H1 (cell line): Measurements from ENCODE around the gene SLC1A2. TPM values are rescaled to one million over a fixed set of nuclear protein-coding genes. Genes with fewer than 3 reads are reported as not detected.

Experiments used
- polyA plus RNA-seq, 7 experiments: library from polyadenylated mRNA; depleted of rRNA in 3 of 7; stranded (reverse) in 5 of 7; unstranded in 2 of 7; fragments of >200 nt in 5 of 7; fragments of 200-250 nt in 2 of 7; gene quantifications; 1 replicate in 5 of 7; 2 replicates in 1 of 7; 4 replicates in 1 of 7; pipeline versions ENCODE4 v1.2.1 to v1.2.3, GENCODE V29; 2011 to 2013; ENCODE audit warnings: missing spikeins in 2 of 7, mixed read lengths in 2 of 7
- total RNA-seq: library from RNA; stranded (reverse); fragmentation: NEBNext Ultra II Directional; extraction: Animal tissue kit (Norgen Biotek cat#: 25700); gene quantifications from 2 replicates; pipeline ENCODE4 v1.2.1, GENCODE V29; 2021
- TF ChIP-seq, protein P1 (sequence below): fragments of 300-600 bp; sonication (generic); IDR thresholded peaks from 2 replicates; pipeline ENCODE4 v1.7.1; 2012; ENCODE audit warnings: low read length, moderate library complexity, mild to moderate bottlenecking, inconsistent platforms; ENCODE audit not compliant: insufficient replicate concordance
- TF ChIP-seq, protein P2 (sequence below): IDR thresholded peaks from 2 replicates; pipeline ENCODE4 v1.6.1; 2012; ENCODE audit warnings: low read length, inconsistent platforms

The SLC1A2 gene
- total and polyA plus RNA-seq, 2 of the 8 experiments (the other 6 are each of a cell fraction or from before 2014, with no cell fraction given) = 0.57 to 1.2 TPM

DNA sequence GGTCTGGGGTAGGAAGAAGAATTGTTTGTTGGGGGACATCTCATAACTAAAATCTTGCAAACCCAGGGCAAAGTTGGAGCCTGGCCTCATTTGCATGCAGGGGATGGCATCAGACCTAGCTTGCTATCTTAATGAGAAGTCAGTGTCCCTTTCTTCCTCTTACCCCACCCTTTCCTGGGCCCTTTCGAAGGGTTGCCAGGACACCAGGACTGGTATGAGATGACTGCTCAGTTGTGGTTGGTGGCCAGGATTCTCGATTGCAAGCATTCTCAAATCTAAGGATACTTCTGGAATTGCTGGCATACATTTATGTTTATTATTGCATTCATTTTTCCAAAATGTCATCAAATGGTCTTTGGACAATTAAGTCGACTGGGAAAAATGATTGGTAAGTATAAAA is 131.0 kb downstream of the SLC1A2 start (continued):
- TF ChIP-seq, protein P1, sequence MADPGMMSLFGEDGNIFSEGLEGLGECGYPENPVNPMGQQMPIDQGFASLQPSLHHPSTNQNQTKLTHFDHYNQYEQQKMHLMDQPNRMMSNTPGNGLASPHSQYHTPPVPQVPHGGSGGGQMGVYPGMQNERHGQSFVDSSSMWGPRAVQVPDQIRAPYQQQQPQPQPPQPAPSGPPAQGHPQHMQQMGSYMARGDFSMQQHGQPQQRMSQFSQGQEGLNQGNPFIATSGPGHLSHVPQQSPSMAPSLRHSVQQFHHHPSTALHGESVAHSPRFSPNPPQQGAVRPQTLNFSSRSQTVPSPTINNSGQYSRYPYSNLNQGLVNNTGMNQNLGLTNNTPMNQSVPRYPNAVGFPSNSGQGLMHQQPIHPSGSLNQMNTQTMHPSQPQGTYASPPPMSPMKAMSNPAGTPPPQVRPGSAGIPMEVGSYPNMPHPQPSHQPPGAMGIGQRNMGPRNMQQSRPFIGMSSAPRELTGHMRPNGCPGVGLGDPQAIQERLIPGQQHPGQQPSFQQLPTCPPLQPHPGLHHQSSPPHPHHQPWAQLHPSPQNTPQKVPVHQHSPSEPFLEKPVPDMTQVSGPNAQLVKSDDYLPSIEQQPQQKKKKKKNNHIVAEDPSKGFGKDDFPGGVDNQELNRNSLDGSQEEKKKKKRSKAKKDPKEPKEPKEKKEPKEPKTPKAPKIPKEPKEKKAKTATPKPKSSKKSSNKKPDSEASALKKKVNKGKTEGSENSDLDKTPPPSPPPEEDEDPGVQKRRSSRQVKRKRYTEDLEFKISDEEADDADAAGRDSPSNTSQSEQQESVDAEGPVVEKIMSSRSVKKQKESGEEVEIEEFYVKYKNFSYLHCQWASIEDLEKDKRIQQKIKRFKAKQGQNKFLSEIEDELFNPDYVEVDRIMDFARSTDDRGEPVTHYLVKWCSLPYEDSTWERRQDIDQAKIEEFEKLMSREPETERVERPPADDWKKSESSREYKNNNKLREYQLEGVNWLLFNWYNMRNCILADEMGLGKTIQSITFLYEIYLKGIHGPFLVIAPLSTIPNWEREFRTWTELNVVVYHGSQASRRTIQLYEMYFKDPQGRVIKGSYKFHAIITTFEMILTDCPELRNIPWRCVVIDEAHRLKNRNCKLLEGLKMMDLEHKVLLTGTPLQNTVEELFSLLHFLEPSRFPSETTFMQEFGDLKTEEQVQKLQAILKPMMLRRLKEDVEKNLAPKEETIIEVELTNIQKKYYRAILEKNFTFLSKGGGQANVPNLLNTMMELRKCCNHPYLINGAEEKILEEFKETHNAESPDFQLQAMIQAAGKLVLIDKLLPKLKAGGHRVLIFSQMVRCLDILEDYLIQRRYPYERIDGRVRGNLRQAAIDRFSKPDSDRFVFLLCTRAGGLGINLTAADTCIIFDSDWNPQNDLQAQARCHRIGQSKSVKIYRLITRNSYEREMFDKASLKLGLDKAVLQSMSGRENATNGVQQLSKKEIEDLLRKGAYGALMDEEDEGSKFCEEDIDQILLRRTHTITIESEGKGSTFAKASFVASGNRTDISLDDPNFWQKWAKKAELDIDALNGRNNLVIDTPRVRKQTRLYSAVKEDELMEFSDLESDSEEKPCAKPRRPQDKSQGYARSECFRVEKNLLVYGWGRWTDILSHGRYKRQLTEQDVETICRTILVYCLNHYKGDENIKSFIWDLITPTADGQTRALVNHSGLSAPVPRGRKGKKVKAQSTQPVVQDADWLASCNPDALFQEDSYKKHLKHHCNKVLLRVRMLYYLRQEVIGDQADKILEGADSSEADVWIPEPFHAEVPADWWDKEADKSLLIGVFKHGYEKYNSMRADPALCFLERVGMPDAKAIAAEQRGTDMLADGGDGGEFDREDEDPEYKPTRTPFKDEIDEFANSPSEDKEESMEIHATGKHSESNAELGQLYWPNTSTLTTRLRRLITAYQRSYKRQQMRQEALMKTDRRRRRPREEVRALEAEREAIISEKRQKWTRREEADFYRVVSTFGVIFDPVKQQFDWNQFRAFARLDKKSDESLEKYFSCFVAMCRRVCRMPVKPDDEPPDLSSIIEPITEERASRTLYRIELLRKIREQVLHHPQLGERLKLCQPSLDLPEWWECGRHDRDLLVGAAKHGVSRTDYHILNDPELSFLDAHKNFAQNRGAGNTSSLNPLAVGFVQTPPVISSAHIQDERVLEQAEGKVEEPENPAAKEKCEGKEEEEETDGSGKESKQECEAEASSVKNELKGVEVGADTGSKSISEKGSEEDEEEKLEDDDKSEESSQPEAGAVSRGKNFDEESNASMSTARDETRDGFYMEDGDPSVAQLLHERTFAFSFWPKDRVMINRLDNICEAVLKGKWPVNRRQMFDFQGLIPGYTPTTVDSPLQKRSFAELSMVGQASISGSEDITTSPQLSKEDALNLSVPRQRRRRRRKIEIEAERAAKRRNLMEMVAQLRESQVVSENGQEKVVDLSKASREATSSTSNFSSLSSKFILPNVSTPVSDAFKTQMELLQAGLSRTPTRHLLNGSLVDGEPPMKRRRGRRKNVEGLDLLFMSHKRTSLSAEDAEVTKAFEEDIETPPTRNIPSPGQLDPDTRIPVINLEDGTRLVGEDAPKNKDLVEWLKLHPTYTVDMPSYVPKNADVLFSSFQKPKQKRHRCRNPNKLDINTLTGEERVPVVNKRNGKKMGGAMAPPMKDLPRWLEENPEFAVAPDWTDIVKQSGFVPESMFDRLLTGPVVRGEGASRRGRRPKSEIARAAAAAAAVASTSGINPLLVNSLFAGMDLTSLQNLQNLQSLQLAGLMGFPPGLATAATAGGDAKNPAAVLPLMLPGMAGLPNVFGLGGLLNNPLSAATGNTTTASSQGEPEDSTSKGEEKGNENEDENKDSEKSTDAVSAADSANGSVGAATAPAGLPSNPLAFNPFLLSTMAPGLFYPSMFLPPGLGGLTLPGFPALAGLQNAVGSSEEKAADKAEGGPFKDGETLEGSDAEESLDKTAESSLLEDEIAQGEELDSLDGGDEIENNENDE = no peak
- TF ChIP-seq, protein P2, sequence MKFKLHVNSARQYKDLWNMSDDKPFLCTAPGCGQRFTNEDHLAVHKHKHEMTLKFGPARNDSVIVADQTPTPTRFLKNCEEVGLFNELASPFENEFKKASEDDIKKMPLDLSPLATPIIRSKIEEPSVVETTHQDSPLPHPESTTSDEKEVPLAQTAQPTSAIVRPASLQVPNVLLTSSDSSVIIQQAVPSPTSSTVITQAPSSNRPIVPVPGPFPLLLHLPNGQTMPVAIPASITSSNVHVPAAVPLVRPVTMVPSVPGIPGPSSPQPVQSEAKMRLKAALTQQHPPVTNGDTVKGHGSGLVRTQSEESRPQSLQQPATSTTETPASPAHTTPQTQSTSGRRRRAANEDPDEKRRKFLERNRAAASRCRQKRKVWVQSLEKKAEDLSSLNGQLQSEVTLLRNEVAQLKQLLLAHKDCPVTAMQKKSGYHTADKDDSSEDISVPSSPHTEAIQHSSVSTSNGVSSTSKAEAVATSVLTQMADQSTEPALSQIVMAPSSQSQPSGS = no peak
